ENCODE measurements around the gene SYMPK.
"Not testable (repeated sequence)": the region's sequence is repeated elsewhere in the genome, so short reads cannot be mapped to it uniquely, and the experiment has no call there.

Gene SYMPK

DNA sequence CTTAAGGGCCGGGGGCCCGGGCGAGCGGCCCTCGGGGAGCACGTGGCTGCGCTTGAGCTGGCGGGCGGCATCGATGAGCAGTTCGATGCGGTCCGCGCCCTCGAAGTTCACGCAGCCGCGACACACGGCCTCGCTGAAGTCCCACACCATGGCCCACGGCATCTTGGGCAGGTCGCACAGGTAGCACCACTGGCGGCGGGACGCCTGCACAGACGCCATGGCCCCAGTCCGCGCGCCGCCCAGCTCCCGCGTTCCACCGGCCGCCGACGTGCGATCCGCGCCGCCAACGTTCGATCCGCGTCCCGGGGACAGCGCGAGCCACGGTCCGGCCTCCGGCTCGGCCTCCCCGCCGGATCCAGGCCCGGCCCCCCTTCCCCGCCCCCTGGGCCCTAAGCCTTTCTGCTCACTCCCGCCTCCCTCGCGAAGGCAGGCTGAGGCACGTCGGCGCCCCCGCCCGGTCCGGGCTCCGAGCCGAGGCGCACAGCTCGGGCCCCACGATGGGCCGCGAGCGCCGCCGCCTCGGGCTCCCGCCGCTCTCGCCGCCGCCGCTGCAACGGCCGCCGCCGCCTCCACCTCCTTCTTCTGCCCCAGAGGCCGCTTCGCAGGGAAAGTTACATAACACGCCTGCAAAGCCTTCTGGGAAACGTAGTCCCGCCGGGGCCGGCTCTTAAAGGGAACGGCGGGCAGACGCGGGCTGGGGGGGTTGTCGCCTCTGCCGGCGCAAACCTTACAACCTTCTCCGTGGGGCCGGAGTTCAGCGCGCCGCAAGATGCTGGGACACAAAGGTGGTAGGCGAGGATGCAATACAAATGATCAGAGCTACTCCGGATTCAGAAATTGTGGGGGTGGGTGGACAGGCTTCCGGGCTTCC, 22.8 kb upstream of the SYMPK start, which contains the start of gene IRF2BP1:
TSS of gene IRF2BP1 (minus strand) at position 586 of the 871 bp plus-strand sequence. CDS start at position 219, 367 bp downstream.
- FAIRE-seq (peak; percentile 5), DNase-seq (ENCODE audit: low spot score) (peak; percentile 90)

DNA sequence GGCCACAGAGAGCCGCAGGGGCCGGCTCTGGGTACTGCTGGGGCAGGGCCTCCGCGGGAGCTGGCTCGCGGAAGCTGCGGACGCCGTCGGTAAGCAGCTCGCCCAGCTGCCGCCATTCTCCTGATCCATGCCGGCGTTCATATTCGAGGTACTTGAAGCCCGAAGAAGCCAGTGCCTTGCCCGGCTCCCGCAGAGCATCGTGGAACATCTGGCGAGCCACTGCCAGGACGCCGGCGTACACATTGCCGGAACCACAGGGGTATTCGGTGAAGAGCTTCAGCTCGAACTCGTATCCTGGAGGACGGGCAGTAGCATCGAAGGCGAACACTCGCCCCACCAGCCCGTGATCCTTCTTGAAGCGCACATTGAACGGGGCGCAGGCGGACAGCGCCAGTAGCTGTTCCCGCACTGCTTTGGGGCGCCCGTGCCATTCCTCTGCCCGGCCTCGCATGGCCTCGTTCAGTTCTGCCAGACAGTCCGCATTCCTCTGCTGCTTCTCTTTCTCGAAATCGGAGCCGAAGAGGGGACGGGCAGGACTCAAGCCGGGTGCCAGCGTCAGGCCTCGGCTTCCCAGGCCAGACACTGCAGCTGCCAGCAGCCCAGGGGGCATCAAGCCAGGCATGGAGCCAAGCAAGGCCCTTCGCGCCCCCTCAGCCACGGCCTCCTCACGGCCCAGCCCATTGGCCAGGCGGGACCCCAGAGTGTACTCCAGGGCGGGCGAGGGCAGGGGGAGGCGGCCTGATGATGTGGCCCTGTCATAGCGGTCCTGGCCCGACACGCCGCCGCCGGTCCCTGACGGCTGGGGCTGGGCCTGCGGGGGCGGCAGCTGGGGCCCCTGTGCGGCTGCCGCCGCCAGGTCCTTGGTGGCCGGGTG, 22.0 kb upstream of the SYMPK start:
- DNase-seq (ENCODE audit: low spot score) (no peak), FAIRE-seq (no peak)

DNA sequence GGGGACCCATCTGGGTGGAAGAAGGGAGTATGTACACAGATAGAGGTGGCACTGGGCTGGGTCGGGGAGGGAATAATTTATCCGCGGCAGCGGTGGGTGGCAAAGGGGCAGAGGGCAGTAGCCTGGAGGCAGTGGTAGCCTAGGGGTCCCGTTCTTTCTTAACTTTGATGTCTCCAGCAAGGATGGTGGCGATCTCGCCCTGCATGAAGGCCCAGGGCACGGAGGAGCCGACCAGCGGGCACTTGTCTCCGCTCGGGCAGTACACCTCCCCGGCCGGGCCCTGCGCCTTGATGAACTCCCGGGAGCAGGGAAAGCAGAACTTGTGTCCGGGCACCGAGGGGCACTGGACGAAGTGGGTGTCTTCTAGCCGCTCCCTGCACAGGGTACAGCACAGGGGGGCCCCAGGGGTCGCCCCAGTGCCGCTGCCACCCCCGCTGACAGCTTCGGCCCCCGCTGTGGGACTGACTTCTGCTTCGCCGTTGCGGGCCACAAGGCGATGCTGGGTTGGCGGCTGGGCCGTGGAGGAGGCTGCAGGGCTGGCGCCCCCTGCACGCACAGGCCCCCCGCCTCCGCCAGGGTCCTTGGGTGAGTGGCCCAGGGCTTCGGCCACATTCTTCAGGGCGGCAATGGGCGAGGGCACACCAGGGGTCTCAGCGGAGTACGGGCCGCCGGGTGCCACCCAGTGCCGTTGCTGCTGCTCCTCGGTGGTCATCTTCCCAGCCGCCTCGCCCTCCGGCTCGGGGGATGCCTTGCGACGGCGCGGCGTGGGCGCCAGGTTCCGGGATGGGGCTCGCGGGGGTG, 21.1 kb upstream of the SYMPK start:
- no peak for FAIRE-seq
- DNase-seq (ENCODE audit: low spot score), result no peak

DNA sequence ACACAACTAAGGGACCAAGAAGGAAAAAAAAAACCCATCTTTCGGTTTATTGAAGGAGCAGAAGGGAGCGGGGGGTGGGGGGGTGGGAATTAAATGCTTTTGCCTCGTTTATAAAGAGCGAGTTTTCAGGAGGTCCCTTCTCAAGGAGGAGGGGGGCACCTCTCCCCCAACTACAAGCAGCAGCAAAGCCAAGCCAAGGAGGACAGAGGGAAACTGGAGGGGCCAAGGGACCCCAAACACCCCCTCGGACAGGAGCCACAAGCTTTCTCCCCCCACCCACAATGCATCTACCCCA, 20.6 kb upstream of the SYMPK start:
- no peak for FAIRE-seq
- DNase-seq (ENCODE audit: low spot score), result no peak

DNA sequence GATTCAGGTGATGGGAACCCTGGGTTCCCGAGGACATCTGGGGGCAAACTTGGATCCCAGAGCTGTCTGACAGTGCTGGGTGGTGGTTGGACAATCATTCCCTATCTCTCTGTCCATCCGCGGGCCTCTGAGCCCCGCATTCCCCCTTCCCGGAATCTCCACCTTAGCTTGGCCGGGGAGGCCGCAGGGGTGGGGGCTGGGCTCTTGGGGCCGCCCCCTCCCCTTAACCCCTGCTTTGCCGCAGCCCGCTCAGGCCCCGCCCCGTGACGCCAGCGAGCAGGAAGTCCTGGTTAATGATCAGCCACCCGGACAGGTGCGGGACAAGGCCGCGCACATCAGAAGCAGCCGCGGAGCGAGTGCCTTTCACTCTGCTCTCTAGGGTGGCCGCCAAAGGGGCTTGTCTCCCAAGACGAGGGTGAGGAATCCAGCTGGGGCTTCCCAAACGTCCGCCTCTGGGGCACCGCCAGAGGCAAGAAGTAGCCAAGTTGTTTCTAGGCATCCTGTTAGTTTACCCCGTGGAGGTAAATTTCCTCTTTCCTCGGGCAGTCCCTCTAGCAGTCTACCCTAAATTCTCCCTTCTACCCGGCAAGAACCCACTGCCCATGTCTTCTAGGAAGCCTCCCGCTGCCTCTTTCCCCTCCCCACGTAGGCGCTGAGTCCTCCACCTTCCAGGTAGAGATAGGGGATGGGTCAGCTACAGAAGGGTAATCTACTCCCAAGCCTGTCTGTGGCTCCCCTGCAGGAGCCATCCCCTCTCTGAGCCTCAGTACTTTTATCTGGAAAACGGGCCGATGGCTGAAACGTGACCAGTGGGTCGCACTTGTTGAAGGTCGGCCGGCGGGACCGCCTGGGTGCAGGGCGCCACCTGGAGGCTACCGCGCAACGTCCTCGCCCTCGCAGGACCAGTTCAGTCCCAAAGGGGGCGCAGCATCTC, 20.0 kb upstream of the SYMPK start:
- FAIRE-seq (peak; percentile 84), DNase-seq (ENCODE audit: low spot score) (peak; percentile 87)

DNA sequence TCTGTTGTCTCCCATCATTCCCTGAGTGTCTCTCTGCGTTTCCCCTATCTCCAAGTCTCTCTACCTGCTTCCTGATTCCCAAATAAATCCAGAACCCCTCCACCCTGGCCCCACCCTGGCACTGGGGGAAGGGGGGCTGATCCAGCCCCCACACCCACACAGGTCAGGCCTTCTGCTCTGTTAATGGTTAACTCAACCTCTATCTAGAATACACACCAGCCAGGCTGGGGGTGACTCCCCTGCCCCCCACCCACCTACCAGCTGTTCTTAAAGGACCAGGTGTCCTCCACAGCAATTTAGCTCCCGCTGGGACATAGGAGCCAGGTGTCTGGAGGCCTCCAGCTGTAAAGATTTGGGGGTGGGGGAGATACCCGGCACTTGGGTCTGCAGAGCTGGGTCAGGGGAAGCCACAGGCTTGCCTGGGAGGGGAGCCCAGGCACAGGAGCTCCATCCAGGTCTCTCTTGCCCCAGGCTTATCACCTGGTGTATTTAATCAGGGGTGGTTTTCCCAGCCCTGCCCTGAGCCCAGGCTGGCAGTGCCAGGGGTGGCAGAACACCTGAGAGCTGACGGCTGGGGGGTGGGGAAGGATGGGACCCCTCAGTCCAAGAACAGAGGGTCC, 19.1 kb upstream of the SYMPK start:
- no peak for FAIRE-seq
- DNase-seq (ENCODE audit: low spot score), result no peak

DNA sequence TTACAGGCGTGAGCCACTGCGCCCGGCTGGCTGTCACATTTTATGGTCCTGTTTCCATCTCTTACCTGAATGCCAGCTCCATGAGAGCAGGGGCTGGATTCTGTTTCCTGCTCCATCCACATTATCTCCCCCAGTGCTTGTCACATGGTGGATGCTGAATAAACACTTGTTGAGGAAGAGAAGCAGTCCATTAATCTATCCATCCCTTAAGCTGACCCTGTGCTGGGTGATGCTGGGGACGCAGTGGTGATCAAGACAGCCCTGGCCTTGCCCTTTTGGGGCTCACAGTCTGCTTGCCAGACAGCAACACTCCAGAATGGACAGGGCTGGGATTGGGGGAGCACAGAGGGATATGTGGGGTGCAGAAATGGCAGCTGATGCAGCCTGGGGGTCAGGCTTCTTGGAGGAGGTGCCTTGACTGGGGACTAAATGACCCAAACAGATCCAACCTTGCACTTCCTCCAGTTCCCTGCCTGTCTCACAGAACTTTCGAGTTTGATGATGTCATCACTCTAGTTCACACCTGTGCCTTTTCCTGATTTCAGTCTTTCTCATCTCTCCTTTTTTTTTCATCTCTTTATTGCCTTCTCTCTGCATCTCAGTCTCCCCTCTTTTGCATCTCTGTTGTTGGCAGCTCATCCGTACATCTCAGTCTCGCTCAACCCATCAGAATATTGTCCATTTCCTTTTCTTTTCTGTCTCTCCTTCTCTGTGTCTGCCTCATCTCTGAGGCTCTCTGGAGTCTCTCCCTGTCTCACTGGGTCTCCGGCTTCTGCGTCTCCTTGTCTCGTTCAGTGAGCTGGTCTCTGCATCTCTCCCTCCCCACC, 18.3 kb upstream of the SYMPK start:
- DNase-seq (ENCODE audit: low spot score), result no peak
- FAIRE-seq, result no peak

DNA sequence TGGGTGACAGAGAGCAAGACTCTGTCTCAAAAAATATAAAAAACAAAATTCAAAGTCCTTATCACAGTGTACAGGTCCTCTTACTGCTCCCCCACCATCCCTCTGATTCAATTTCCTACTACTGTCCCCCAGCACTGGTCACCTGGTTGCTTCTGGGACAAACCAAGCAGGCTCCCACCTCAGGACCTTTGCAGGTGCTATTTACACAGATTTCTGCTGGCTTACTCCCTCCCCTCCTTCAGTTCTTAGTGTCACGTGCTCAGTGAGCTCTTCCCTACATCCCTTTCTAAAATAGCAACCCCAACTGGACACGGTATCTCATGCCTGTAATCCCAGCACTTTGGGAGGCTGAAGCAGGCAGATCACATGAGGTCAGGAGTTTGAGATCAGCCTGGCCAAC, 17.0 kb upstream of the SYMPK start:
- DNase-seq (ENCODE audit: low spot score) (no peak), FAIRE-seq (no peak)

DNA sequence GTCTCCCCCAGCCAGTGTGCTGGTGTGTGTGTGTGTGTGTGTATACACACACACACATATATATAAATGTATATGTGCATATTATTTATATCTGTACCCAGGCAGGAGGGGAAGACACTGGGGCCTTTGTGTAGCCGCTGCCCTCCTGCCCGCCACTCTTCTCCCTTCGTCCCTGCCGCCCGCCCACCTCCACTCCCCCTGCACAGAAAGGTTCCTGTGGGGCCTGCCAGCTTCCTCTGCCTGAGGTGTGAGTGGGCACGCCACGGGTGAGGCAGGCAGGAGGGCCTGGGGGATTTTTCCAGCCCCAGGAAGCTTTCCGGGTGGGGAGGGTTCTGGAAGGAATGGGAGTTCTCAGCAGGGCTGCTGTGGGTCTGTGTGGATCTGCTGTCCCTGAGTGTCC, 16.1 kb upstream of the SYMPK start:
- FAIRE-seq (no peak), DNase-seq (ENCODE audit: low spot score) (no peak)

DNA sequence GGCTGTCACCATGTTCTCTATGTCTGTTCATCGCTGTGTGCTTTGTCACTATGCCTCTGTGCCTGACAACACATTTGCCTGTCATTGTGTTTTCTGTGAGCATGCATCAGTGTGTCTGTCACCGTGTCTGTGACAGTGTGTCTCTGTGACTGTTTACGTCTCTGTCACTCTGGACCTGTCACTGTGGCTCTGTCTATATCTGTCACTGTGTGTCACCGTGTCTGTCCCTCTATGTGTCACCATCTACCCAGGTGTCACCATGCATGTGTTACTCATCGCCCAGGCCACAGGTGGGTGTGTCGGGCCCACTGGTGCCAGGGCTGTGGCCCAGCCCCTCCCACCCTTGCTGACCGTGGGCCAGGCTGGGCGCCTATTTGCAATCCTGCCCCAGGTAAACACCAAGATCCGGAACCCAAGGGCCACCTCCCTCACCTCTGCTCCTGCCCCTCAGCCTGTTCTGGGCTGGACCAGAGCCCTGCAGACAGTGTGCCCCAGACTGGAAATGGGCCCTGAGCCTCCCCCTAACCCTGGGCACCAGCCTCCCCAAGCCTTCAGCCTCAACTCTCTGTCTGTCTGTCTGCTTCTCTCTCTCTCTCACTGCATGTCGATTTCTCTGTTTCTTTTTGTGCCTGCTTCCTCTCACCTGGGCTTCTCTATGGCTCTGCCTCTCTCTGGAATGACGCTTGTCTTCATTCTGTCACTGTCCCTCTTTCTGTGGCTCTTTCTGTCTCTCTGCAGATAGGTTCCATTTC, 15.3 kb upstream of the SYMPK start:
- peak; percentile 86 for FAIRE-seq

DNA sequence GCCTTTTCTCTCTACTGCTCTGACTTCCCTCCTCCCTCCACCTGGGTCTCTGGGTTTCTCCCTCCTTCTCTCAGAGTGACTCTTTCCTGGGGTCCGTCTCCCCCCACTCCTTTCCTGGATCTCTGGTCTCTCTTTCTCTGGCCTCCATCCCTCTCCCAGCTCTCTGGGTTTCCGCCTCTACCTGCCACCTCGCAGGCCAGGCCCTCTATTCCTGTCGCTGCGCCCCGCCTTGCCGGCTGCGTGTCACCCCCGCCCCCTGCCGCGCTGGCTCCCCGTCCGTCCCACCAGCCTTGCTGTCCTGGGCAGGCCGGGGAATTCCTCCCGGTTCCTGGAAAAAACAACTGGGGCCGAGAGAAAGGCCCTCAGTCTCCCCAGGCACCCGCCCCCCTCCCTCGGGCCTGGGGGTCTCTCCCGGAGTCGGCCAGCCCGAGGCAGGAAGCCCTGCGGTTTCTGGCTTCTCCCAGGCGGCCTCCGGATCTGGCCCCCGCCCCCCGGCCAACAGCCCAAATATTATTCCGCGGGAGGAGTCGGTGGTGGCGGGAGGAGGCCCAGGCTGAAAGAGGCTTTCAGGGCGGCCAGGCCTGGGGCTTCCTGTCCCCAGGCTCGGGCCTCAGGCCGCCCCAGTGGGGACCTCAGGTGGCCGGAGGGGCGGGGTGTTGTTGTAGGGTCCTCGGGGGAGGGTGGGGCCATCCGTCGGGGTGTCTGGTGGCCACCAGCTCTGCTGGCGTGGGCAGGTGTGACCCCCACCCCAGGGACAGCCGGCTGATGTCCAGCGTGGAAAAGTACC, 13.7 kb upstream of the SYMPK start:
- FAIRE-seq (no peak), DNase-seq (ENCODE audit: low spot score) (peak; percentile 55)

More for the DNA sequence above, 15.3 kb upstream of the SYMPK start:
- DNase-seq (ENCODE audit: low spot score), result no peak

DNA sequence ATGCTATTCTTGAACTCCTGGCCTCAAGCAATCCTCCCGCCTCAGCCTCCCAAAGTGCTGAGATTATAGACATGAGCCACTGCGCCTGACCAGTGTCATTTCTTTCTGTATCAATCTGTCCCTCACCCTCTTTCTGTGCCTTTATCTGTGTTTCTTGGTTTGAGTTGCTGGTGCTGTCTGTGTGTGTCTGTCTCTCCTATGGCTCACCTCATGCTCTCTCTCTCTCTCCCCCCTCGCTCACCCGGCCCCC, 13.1 kb upstream of the SYMPK start:
- no peak for FAIRE-seq
- DNase-seq (ENCODE audit: low spot score), result no peak

DNA sequence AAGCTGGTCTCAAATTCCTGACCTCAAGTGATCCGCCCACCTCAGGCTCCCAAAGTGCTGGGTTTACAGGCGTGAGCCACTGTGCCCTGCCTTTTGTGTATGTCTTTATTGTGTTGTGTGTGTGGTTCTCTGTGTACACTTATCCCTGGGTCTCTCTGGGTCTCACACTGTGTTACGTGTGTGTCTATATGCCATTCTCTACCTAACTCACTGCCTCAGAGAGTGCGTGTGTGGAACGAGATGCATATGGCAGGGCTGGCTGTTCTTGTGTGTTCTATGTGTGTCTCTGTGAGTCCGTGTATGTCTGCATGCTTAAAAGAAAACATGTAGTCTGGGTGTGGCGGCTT, 11.6 kb upstream of the SYMPK start:
- DNase-seq (ENCODE audit: low spot score), result no peak
- no peak for FAIRE-seq

DNA sequence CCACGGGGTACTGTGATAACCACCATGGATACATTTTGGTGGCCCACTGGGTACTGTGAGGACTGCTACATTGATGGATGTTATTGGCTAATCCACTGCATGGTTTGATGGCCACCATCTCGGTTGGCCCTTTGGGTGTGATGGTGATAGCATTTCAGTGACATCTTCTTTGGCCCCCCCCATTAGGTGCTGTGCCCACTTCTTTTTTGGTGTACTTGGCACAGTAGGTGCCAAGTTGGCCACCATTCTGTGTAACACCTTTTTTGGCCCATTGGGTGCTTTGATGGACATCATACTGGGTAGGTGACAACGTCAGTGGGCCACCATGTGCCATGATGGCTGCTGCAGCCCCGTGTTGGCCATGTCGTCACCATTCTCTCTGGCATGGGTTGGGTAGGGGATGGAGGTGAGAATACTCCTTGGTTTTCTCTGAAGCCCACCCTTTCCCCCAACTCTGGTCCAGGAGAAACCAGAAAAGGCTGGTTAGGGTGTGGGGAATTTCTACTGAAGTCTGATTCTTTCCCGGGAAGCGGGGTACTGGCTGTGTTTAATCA, 10.3 kb upstream of the SYMPK start:
- FAIRE-seq (no peak), DNase-seq (ENCODE audit: low spot score) (no peak)

DNA sequence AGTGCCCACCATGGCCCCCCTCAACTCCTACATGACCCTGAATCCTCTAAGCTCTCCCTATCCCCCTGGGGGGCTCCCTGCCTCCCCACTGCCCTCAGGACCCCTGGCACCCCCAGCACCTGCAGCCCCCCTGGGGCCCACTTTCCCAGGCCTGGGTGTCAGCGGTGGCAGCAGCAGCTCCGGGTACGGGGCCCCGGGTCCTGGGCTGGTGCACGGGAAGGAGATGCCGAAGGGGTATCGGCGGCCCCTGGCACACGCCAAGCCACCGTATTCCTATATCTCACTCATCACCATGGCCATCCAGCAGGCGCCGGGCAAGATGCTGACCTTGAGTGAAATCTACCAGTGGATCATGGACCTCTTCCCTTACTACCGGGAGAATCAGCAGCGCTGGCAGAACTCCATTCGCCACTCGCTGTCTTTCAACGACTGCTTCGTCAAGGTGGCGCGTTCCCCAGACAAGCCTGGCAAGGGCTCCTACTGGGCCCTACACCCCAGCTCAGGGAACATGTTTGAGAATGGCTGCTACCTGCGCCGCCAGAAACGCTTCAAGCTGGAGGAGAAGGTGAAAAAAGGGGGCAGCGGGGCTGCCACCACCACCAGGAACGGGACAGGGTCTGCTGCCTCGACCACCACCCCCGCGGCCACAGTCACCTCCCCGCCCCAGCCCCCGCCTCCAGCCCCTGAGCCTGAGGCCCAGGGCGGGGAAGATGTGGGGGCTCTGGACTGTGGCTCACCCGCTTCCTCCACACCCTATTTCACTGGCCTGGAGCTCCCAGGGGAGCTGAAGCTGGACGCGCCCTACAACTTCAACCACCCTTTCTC, 9.4 kb upstream of the SYMPK start:
- DNase-seq (ENCODE audit: low spot score) (no peak), FAIRE-seq (no peak)

DNA sequence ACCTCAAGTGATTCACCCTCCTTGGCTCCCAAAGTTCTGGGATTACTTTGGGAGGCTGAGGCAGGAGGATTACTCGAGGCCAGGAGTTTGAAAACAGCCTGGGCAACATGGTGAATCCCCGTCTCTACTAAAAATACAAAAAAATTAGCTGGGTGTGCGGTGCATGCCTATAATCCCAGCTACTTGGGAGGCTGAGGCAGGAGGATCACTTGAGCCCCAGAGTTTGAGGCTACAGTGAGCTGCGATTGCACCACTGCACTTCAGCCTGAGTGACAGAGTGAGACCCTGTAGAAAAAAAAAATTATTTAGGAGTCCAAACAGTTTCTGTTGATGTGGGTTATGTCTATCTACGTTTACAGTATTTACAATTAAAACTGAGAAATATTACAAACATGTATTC, 7.9 kb upstream of the SYMPK start:
- FAIRE-seq (no peak), DNase-seq (ENCODE audit: low spot score) (no peak)

DNA sequence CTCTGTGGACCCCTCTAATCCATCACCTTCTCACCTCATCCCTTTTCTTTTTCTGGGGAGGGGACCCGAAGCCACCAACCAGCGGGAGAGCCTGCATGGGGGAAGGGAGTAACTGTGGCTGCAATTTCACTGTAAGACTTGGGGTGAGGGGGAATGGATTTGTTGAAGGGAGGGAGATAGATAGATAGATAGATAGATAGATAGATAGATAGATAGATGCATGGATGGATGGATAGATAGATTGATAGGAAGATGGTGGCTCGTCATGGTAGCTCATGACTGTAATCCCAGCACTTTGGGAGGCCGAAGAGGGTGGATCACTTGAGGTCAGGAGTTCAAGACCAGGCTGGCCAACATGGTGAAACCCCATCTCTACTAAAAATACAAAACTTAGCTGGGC, 4.3 kb upstream of the SYMPK start:
- FAIRE-seq, result not testable (repeated sequence)

More for the DNA sequence above, 4.3 kb upstream of the SYMPK start:
- DNase-seq (ENCODE audit: low spot score), result not testable (repeated sequence)
